OCI-LY1 (cell line): ENCODE data around the gene TNS4.

Source experiments
- H2AFZ ChIP-seq: fragments of 200-600 bp; sonication (generic), shearing (Covaris generic); 2 replicates; pipeline ENCODE4 v1.6.0; 2014; ENCODE audit warnings: antibody characterized with exemption, mild to moderate bottlenecking, low read length
- H3F3A ChIP-seq: fragments of 200-600 bp; sonication (generic), shearing (Covaris generic); 2 replicates; pipeline ENCODE4 v1.6.0; 2014; ENCODE audit warnings: mild to moderate bottlenecking, antibody characterized with exemption, low read length, moderate library complexity; ENCODE audit not compliant: insufficient read depth
- H3K27ac ChIP-seq: fragments of 200-600 bp; sonication (generic); 2 replicates; pipeline ENCODE4 v1.5.1; 2014; ENCODE audit warnings: low read length, mixed run types, mild to moderate bottlenecking, low read depth; ENCODE audit not compliant: poor library complexity, severe bottlenecking
- H3K27me3 ChIP-seq: fragments of 200-600 bp; sonication (generic); 2 replicates; pipeline ENCODE4 v1.6.0; 2014; ENCODE audit warnings: antibody characterized with exemption, mild to moderate bottlenecking, low read length, moderate library complexity; ENCODE audit not compliant: insufficient read depth
- H3K36me3 ChIP-seq: fragments of 200-600 bp; sonication (generic); 2 replicates; pipeline ENCODE4 v1.6.1; 2014; ENCODE audit warnings: mild to moderate bottlenecking, antibody characterized with exemption, low read length, moderate library complexity, mixed read lengths; ENCODE audit not compliant: insufficient read depth
- H3K4me1 ChIP-seq: fragments of 200-600 bp; sonication (generic); 2 replicates; pipeline ENCODE4 v1.5.1; 2014; ENCODE audit warnings: mild to moderate bottlenecking, low read length, moderate library complexity; ENCODE audit not compliant: insufficient read depth, severe bottlenecking
- H3K4me2 ChIP-seq: fragments of 200-600 bp; sonication (generic), shearing (Covaris generic); 2 replicates; pipeline ENCODE4 v1.6.1; 2014; ENCODE audit warnings: low read length
- H3K4me3 ChIP-seq: fragments of 200-600 bp; sonication (generic); 2 replicates; pipeline ENCODE4 v1.5.1; 2014; ENCODE audit warnings: low read length, low read depth, mild to moderate bottlenecking, mixed read lengths; ENCODE audit not compliant: poor library complexity, severe bottlenecking
- H3K79me2 ChIP-seq: fragments of 200-600 bp; shearing (Covaris generic); 2 replicates; pipeline ENCODE4 v1.6.1; 2016; ENCODE audit warnings: mixed run types, low read length, mixed read lengths; ENCODE audit not compliant: insufficient read depth
- H3K9ac ChIP-seq: fragments of 200-600 bp; sonication (generic), shearing (Covaris generic); 2 replicates; pipeline ENCODE4 v1.6.1; 2014; ENCODE audit warnings: mild to moderate bottlenecking, low read length, mixed read lengths
- H3K9me2 ChIP-seq: fragments of 200-600 bp; sonication (generic), shearing (Covaris generic); 2 replicates; pipeline ENCODE4 v1.6.1; 2014; ENCODE audit warnings: low read depth, mild to moderate bottlenecking, low read length, mixed read lengths
- H3K9me3 ChIP-seq: fragments of 200-600 bp; shearing (Covaris generic); 2 replicates; pipeline ENCODE4 v1.6.1; 2014; ENCODE audit warnings: low read length, mixed read lengths
- H4K20me1 ChIP-seq: fragments of 200-600 bp; sonication (generic), shearing (Covaris generic); 2 replicates; pipeline ENCODE4 v1.6.0; 2016; ENCODE audit warnings: mild to moderate bottlenecking, low read length; ENCODE audit not compliant: insufficient read depth
- CTCF ChIP-seq: fragments of 200-600 bp; sonication (generic), shearing (Covaris generic); IDR thresholded peaks from 2 replicates; pipeline ENCODE4 v1.5.1; 2017; ENCODE audit warnings: mild to moderate bottlenecking, antibody characterized with exemption, low read length, moderate library complexity, mixed read lengths
- EZH2 ChIP-seq: fragments of 200-600 bp; sonication (generic), shearing (Covaris generic); IDR thresholded peaks from 2 replicates; pipeline ENCODE4 v1.8.0; 2017; ENCODE audit warnings: borderline replicate concordance, mixed run types, mild to moderate bottlenecking, antibody characterized with exemption, low read length, moderate library complexity, mixed read lengths

The TNS4 gene

DNA sequence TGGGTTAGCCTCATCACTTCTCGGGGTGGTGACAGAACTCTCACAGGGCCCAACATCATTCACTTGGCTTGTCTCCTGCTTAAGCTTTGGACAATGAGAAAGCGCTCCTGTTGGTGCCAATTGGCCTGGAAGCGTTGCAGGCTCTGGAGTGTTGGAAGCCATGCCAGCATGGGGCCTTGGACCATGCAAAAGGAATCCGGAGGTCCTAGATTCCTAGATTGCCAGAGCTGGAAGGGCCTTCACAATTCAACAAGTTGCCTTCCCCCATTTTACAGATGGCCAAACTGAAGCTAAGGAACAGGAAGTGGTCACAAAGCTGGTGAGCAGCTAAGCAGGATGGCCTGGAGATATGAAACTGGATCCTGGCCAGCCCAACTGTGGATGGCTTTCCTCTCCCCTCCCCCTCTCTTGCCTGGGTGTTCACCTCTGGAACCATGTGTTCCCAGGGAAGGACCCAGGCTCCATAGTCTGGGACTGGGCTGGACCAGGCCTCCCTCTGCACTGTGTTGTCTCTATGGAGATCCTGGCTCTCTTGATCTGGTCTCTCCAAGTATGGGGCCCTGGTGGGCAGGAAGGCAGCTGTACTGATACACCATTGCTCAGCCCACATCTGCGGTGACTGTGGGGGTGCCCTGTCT, 64.2 kb downstream of the TNS4 start:
- 0 out of 2 replicates have a peak, but pooled peaks cover under 1% of the 10 kb centered on the region for H3K27me3 ChIP-seq
- no peak overlapping the region for H2AFZ ChIP-seq
- H3K36me3 ChIP-seq = no peaks in the 10 kb centered on the region
- H3F3A ChIP-seq = no peaks in the 10 kb centered on the region
- H3K27ac ChIP-seq = no peak overlapping the region
- H4K20me1 ChIP-seq = no peaks in the 10 kb centered on the region
- H3K9me3 ChIP-seq = no peaks in the 10 kb centered on the region
- TF ChIP-seq CTCF = no peak
- no peak for TF ChIP-seq EZH2
- H3K9me2 ChIP-seq = no peaks in the 10 kb centered on the region
- no peak overlapping the region for H3K4me2 ChIP-seq
- H3K4me1 ChIP-seq = no peaks in the 10 kb centered on the region
- H3K4me3 ChIP-seq = no peak overlapping the region
- no peak overlapping the region for H3K9ac ChIP-seq
- no peaks in the 10 kb centered on the region for H3K79me2 ChIP-seq

DNA sequence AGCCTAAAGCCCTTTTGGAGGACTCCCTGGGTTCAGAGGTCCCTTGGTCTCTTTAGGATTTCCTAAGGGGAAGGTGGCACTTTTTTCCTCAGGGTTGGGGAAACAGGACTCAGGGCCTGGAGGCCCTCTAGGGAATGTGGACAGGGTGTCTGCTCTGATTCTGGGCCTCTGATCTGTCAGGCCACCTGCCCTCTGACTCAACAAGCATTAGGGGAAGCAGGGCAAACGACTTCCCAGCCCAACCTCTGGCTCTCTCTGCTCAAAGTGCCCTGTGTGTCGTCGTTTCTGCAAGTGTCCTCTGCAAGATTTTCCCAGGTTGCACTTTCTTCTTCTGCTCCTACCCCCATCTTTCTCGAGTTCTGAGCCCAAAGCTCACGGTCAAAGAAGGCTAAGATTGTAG, 64.8 kb downstream of the TNS4 start:
- H3K27me3 ChIP-seq = peaks cover 5% of the 10 kb centered on the region; the same call in 1 of the 2 replicates
- no peak overlapping the region for H3K9ac ChIP-seq
- TF ChIP-seq CTCF = no peak
- no peak for TF ChIP-seq EZH2
- H2AFZ ChIP-seq = no peak overlapping the region
- no peak overlapping the region for H3K4me3 ChIP-seq
- H3K36me3 ChIP-seq = no peaks in the 10 kb centered on the region
- no peaks in the 10 kb centered on the region for H3K9me2 ChIP-seq
- no peaks in the 10 kb centered on the region for H4K20me1 ChIP-seq
- H3K27ac ChIP-seq = no peak overlapping the region
- H3K79me2 ChIP-seq = no peaks in the 10 kb centered on the region
- H3K4me1 ChIP-seq = no peaks in the 10 kb centered on the region
- no peaks in the 10 kb centered on the region for H3K9me3 ChIP-seq
- H3K4me2 ChIP-seq = no peak overlapping the region
- no peaks in the 10 kb centered on the region for H3F3A ChIP-seq

DNA sequence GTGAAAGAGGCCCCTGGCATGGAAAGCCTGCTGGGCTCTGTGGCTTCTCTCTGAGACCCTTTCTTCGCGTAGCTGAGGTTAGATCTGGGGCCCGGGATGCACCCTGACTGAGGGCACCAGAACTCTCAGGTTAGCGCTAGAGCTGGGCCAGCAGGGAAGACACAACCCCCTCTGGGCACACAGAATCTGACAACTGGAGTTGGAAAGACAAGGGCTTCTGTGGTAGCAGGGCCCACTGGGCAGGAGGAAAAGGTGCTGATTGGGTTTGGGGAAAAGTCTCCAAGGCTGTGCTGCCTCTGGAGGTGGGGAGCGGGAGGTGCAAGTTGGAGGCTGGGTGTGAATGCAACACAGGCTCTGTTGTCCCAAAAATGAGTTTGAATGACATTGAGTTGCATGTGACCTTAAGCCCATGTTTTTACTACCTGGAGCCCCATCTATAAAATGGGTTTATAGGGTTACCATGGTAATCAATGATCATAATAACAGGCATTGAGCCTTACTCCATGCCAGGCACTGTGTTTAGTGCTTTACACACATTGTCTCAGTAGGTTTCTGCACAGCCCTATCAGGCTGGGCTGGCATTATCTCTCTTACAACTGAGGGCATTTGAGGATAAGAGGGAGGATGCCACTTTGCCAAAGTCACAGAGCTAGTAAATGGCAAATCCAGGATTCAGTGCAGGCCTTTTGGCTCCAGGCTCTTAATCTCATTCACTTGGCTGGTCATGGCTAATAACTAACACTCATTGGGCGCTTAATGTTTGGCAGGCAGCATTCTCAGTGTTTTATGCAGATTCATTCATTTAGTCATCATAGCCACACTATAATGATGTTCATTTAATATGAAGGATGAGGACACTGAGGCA, 67.6 kb downstream of the TNS4 start:
- Histone ChIP-seq H3F3A (no peaks in the 10 kb centered on the region), H3K9ac (no peak overlapping the region), H3K4me2 (no peak overlapping the region), H3K9me3 (no peaks in the 10 kb centered on the region), H3K9me2 (no peaks in the 10 kb centered on the region), H3K27me3 (peaks cover 8% of the 10 kb centered on the region; the same call in 1 of the 2 replicates), H4K20me1 (no peaks in the 10 kb centered on the region), H3K79me2 (no peaks in the 10 kb centered on the region), H3K4me3 (no peak overlapping the region), H3K36me3 (no peaks in the 10 kb centered on the region), H3K27ac (no peak overlapping the region), H2AFZ (no peak overlapping the region), H3K4me1 (no peaks in the 10 kb centered on the region)
- TF ChIP-seq EZH2 (no peak), CTCF (peak; percentile 52; the same call in 1 of the 2 replicates)
